ENCODE results near the gene ALDH18A1.

ALDH18A1 gene

DNA sequence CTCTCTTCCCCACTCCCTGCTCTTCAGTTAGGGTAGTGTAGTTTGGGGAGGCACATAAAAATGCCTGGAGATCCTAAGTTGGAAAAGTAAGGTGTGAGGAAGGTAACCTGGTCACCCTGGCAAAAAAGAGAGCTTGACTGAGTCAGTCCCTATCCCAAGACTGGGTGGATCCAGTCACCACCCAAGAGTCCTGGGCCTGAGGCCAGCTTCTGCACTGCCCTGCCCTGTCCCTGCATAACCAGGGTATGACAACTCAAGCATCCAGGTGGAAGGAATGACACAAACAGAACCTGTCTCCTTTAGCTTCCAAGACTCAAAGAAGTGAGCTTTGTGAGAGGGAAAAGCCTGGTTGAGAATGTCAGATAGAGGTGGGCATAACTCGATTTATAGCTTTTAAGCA is 68.5 kb downstream of the ALDH18A1 start:
- in situ Hi-C loops (cut with MboI; ENCODE audit: low sequenced_read_pairs) = no loop called here

- in situ Hi-C loops (cut with MboI; ENCODE audit: low sequenced_read_pairs) = no loop called here
These were observed 76.5 kb downstream of the ALDH18A1 start for GRCh38 chr10:95579835-95580535.

- in situ Hi-C loops (cut with MboI; ENCODE audit: low sequenced_read_pairs) = no loop called here
These were observed 77.2 kb downstream of the ALDH18A1 start for GRCh38 chr10:95579292-95579691.

GRCh38 chr10:95578619-95579018 is 77.9 kb downstream of the ALDH18A1 start:
- in situ Hi-C loops (cut with MboI; ENCODE audit: low sequenced_read_pairs) = no loop called here

DNA sequence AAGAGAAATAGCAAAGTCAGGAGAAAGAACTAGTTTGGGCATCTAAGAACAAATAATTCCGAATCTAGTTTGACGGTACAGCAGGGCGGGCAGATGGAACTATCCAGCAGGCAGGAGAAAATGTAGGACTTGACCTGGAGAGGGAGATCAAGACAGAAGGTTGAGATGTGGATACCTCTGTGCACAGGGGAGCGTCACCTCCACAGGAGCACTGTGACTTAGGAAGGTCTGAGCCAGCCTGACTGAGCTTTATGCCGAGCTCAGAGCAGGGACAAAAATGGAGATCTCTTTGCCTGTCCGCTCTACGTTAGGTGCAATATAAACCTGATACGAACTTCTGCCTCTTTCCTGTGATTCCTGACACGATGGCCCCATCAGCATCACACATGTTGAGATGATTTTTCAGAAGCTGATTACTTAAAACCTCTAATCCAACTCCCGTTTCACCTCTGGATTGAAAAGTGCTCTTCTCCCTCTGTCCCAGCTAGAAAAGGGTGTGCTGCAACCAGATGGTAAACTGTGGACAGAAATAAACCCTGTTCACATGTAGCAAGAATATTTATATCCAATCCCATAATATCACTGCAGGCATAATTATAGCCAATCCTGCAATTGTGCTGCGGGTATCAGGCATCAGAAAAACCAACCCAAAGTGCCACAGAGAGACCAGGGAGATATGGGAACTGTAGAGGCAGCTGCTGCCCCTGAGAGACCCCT is 81.7 kb downstream of the ALDH18A1 start:
- in situ Hi-C loops (cut with MboI; ENCODE audit: low sequenced_read_pairs) = no loop called here

- in situ Hi-C loops (cut with MboI; ENCODE audit: low sequenced_read_pairs) = no loop called here
These were observed 82.4 kb downstream of the ALDH18A1 start for GRCh38 chr10:95573964-95574604.

DNA sequence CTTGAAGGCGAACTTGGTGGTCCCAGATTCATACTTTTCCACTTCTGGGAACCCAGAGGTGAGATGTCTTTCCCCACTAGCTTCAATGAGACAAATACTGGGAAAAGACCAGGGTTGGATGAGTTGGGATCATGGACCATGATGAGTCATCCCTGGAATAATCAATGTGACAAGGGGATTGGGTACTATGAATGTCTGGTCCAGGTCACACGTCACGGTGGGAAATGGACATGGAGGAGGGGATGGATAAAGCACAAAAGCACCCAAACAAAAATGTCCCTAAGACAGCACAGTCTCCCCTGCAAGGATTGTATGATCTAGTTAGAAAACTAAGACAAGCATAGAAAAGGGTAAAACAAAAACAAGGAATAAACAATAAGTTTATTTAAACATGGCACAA is 83.0 kb downstream of the ALDH18A1 start:
- in situ Hi-C loops (cut with MboI; ENCODE audit: low sequenced_read_pairs) = no loop called here

- in situ Hi-C loops (cut with MboI; ENCODE audit: low sequenced_read_pairs) = no loop called here
These were observed 84.2 kb downstream of the ALDH18A1 start for GRCh38 chr10:95572131-95572820.

- in situ Hi-C loops (cut with MboI; ENCODE audit: low sequenced_read_pairs) = no loop called here
These were observed 85.1 kb downstream of the ALDH18A1 start for GRCh38 chr10:95571390-95571789.

GRCh38 chr10:95569368-95569767 is 87.1 kb downstream of the ALDH18A1 start:
- in situ Hi-C loops (cut with MboI; ENCODE audit: low sequenced_read_pairs) = no loop called here

DNA sequence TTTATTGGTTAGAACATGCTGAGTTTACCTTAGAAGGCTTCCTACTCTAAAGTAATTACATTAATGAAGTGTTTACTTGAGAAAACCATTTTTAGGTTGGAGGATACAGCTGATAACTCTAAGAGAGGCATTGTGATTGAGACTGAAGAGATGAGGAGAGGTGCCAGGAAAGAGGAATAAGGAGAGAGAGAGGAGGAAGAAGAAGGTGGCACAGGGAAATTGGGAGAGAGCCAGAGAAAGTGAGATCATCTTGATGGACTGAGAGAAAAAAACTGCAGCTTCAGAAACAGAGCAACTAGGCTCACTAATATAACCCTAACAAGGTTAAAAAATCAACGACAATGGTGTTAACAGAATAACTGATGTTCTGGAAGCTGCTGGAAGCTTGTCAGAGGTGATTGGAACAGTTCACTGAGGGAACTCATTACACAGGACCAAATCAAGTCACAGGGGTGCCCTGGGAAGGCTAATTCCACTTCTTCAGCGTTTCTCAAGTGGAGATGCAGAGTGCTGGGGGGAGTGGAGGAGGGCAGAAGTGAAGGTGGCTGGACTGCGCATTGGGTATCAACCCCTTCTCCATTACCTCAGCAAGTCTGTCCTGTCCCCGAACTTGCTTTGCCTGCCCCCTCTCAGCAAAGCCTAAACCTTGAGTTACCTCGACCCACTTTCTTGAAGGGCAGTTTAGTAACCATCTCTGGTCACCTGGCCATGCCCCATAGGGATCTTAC is 88.4 kb downstream of the ALDH18A1 start:
- in situ Hi-C loops (cut with MboI; ENCODE audit: low sequenced_read_pairs) = no loop called here

GRCh38 chr10:95566136-95566535 is 90.4 kb downstream of the ALDH18A1 start:
- in situ Hi-C loops (cut with MboI; ENCODE audit: low sequenced_read_pairs) = no loop called here

- in situ Hi-C loops (cut with MboI; ENCODE audit: low sequenced_read_pairs) = no loop called here
These were observed 91.2 kb downstream of the ALDH18A1 start for GRCh38 chr10:95565336-95565735.

DNA sequence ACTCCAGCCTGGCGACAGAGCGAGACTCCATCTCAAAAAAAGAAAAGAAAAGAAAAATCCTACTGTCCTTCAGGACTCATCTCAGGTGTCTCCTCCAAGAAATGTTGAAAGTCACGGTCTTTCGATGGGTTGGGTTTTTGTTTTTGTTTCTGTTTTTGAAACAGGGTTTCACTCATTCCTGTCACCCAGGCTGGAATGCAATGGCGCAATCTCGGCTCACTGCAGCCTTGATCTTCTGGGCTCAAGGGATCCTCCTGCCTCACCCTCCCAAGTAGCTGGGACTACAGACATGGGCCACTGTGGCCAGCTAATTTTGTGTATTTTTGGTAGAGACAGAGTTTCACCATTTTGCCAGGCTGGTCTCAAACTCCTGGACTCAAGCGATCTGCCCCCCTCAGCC is 92.2 kb downstream of the ALDH18A1 start:
- in situ Hi-C loops (cut with MboI; ENCODE audit: low sequenced_read_pairs) = no loop called here

DNA sequence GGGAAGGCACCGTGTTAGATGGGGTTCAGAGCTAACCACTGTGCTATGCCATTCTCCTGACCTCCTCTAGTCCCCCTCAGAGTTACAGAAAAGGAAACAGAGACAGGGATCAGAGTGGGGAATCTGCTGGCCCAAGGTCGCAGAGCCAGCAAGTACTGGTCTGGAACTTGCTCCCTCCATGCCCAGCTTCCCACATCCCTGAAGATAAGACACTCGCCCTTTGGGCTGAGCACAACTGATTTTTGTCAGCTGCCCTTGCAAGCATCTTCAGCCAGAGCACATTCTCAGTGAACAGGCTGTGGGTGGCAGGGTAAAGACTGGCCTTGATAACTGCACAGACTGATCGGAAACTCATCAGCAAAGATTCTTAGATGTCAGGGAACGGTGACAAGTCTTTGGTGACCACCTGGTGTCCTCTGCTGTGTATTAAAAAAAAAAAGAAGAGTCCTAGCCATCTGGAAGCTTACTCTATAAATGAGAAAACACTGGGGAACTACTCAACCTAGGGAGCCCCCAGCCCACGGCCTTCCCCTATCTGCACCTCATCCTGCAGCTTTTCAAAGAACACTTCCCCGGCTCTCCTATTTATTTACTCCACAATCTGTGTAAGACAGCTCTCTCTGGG is 94.1 kb downstream of the ALDH18A1 start:
- in situ Hi-C loops (cut with MboI; ENCODE audit: low sequenced_read_pairs) = no loop called here

DNA sequence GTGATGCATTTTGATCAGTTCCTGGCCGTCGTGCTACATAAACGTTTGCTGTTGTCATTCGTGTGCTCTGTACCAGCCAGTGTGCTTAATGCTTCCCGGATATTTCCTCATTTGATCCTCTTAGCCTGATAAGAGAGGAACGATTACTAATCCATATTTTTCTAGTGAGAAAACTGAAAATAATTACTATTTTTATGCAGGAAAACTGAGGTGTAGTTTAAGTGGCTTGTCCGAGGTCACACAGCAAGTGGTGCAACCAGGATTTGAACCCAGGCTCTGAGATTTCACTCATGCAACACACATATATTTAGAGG is 94.7 kb downstream of the ALDH18A1 start:
- in situ Hi-C loops (cut with MboI; ENCODE audit: low sequenced_read_pairs) = no loop called here

DNA sequence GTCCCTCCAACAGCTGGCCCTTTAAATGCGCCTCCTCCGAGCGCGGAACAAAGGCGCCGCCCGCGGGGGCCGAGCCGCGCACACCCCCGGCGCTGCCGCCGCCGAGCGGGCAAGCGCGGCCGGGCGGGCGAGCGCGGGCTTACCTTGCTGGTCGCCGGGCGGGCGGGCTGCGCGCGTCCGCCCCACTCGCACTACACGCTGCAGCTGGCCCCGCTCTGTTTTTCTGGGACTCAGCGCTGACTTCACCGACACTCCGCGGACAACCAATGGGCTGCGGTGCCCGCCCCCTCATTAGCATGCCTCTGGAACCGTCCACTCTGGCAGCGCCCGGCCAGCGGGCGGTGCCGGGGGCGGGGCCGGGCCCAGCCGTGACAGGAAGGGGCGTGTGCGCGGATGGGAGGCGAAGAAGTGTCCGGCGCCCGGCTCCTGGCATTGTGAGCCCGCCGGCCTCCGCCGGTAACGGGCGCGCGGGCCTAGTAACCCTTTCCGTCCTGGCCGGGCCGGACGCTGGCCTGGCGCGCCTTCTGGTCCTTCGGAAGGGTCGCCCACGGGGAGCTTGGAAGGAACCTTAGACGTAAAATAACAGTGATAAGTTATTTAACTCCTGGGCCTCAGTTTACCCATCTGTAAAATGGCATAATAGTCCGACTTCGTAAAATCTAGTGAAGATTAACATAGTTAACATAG is 95.2 kb downstream of the ALDH18A1 start, which contains the start of gene SORBS1:
SORBS1 (minus strand) TSS at position 195 of the 687 bp plus-strand sequence. CDS start 120,236 bp downstream, outside the sequence.
- in situ Hi-C loops (cut with MboI; ENCODE audit: low sequenced_read_pairs) = no loop called here

GRCh38 chr10:95560278-95561176 is 96.0 kb downstream of the ALDH18A1 start:
- in situ Hi-C loops (cut with MboI; ENCODE audit: low sequenced_read_pairs) = no loop called here

DNA sequence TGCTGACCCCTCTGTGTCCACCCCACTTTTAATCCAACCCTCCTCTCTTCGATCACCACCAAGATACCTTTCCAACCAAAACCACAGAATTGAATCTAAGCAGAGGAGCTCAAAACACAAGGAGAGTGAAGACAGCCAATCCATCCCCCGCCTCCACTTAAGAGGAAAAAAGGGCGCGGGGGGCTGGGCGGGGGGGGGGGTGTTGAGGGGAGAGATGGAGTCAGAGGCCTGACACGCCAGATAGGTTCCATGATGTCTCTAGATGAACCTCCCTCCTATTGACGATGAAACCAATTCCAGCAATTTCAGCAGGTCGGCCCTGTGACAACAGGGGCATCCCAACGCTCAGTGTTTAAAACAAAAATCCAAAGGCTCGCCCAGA is 96.6 kb downstream of the ALDH18A1 start:
- in situ Hi-C loops (cut with MboI; ENCODE audit: low sequenced_read_pairs) = no loop called here
